CD4-positive, CD25-positive, alpha-beta regulatory T cell (primary cell): ENCODE measurements around the gene AHSA1. TPM values are rescaled to one million over a fixed set of nuclear protein-coding genes. Genes with fewer than 3 reads are reported as not detected.

Experiments
- ATAC-seq, 2 donors: fragments of 150-1000 bp; cut with Tn5 transposase; one replicate each; pipeline ENCODE4 v1.10.0; 2021; ENCODE audit warnings: low read depth in 2 of 2, moderate number of reproducible peaks in 2 of 2, moderate library complexity in 1 of 2
- DNase-seq, 3 donors: peaks; one replicate each; pipeline versions ENCODE4 v3.0.0 to v3.0.0-alpha.2; 2012 to 2022; ENCODE audit warnings: mixed read lengths in 1 of 3
- H3K27ac ChIP-seq: one replicate; pipeline ENCODE4 v1.7.0; 2013; ENCODE audit warnings: mild to moderate bottlenecking, low read length; ENCODE audit not compliant: insufficient read depth, poor library complexity, severe bottlenecking
- H3K27me3 ChIP-seq: one replicate; pipeline ENCODE4 v1.7.0; 2013; ENCODE audit warnings: low read length; ENCODE audit not compliant: control insufficient read depth, insufficient read depth
- H3K36me3 ChIP-seq: one replicate; pipeline ENCODE4 v1.7.0; 2013; ENCODE audit warnings: mild to moderate bottlenecking, low read length, moderate library complexity; ENCODE audit not compliant: control insufficient read depth, insufficient read depth
- H3K4me1 ChIP-seq: 2 replicates; pipeline ENCODE4 v1.7.0; 2013; ENCODE audit warnings: mild to moderate bottlenecking, low read length; ENCODE audit not compliant: insufficient read depth, control insufficient read depth, poor library complexity, severe bottlenecking
- H3K4me3 ChIP-seq: one replicate; pipeline ENCODE4 v1.7.0; 2013; ENCODE audit warnings: low read depth, mild to moderate bottlenecking, low read length, moderate library complexity
- H3K9me3 ChIP-seq, 2 experiments: 1 replicate in 1 of 2; 2 replicates in 1 of 2; pipeline ENCODE4 v1.7.0; 2013; ENCODE audit warnings: low read length in 2 of 2, mild to moderate bottlenecking in 1 of 2, moderate library complexity in 1 of 2; ENCODE audit not compliant: control insufficient read depth in 2 of 2
- H3K27ac Mint-ChIP-seq, 3 donors: one replicate each; pipeline ENCODE4 v1.8.0; 2020 to 2022; ENCODE audit warnings: mild to moderate bottlenecking in 3 of 3, mixed read lengths in 3 of 3, moderate library complexity in 2 of 3
- H3K27me3 Mint-ChIP-seq: one replicate; pipeline ENCODE4 v1.8.0; 2022; ENCODE audit warnings: mild to moderate bottlenecking, mixed read lengths
- H3K36me3 Mint-ChIP-seq: one replicate; pipeline ENCODE4 v1.8.0; 2020; ENCODE audit warnings: mixed read lengths
- H3K4me1 Mint-ChIP-seq, 4 donors: one replicate each; pipeline ENCODE4 v1.8.0; 2020 to 2022; ENCODE audit warnings: mixed read lengths in 4 of 4, mild to moderate bottlenecking in 1 of 4
- H3K4me3 Mint-ChIP-seq, 4 donors: one replicate each; pipeline ENCODE4 v1.8.0; 2020 to 2022; ENCODE audit warnings: mild to moderate bottlenecking in 4 of 4, mixed read lengths in 4 of 4, moderate library complexity in 3 of 4
- H3K9me3 Mint-ChIP-seq, 7 donors: one replicate each; pipeline ENCODE4 v1.8.0; 2020 to 2022; ENCODE audit warnings: mixed read lengths in 7 of 7, mild to moderate bottlenecking in 3 of 7, moderate library complexity in 2 of 7
- polyA plus RNA-seq, 4 donors: library from polyadenylated mRNA; unstranded; fragments of 300-500 nt; fragmentation: Illumina TruSeq; gene quantifications; one replicate each; pipeline ENCODE4 v1.2.3, GENCODE V29; 2021
- total RNA-seq: library from RNA; stranded (reverse); gene quantifications from one replicate; pipeline ENCODE4 v1.2.3, GENCODE V29; 2022

Gene AHSA1
- total and polyA plus RNA-seq, 5 donors from 2014 or later, result 66.9 to 134 (median 118) TPM

GRCh38 chr14:77458249-77458950, 507 bp downstream of the AHSA1 start:
- ATAC-seq, result no peak
- peaks cover 10 to 51% (median 38%) of the 10 kb centered on the region in 4 donors for H3K4me1 Mint-ChIP-seq
- H3K36me3 ChIP-seq, result peaks cover 34% of the 10 kb centered on the region
- H3K27ac Mint-ChIP-seq, result peak overlapping the region; percentile 10 to 100 (median 93)
- peaks cover 29% of the 10 kb centered on the region for H3K4me1 ChIP-seq
- DNase-seq, result peak; percentile 4 to 56 (median 25)
- H3K4me3 ChIP-seq, result peak overlapping the region; percentile 97
- no peaks in the 10 kb centered on the region for H3K27me3 ChIP-seq
- H3K27me3 Mint-ChIP-seq, result no peaks in the 10 kb centered on the region
- H3K9me3 ChIP-seq, result no peaks in the 10 kb centered on the region
- H3K36me3 Mint-ChIP-seq, result peaks cover 23% of the 10 kb centered on the region
- peak overlapping the region; percentile 97 to 100 (median 100) for H3K4me3 Mint-ChIP-seq
- H3K27ac ChIP-seq, result peak overlapping the region; percentile 87
- H3K9me3 Mint-ChIP-seq, result no peaks in the 10 kb centered on the region

GRCh38 chr14:77459072-77459723, 1.3 kb downstream of the AHSA1 start:
- no peaks in the 10 kb centered on the region for H3K27me3 Mint-ChIP-seq
- H3K36me3 ChIP-seq, result peaks cover 41% of the 10 kb centered on the region
- H3K27ac ChIP-seq, result peak overlapping the region; percentile 5
- peak; percentile 28 to 80 (median 28) for DNase-seq
- peak overlapping the region; percentile 97 to 100 (median 100) for H3K4me3 Mint-ChIP-seq
- H3K27ac Mint-ChIP-seq, result peak overlapping the region; percentile 10 to 100 (median 93)
- H3K27me3 ChIP-seq, result no peaks in the 10 kb centered on the region
- H3K4me1 Mint-ChIP-seq, result peaks cover 10 to 51% (median 37%) of the 10 kb centered on the region in 4 donors
- H3K9me3 Mint-ChIP-seq, result no peaks in the 10 kb centered on the region
- H3K4me3 ChIP-seq, result peak overlapping the region; percentile 97
- no peaks in the 10 kb centered on the region for H3K9me3 ChIP-seq
- peaks cover 26% of the 10 kb centered on the region for H3K36me3 Mint-ChIP-seq
- ATAC-seq, result no peak
- peaks cover 29% of the 10 kb centered on the region for H3K4me1 ChIP-seq

GRCh38 chr14:77467801-77468200, 9.9 kb downstream of the AHSA1 start:
- Mint-ChIP-seq H3K36me3 (peaks cover 41% of the 10 kb centered on the region), H3K4me1 (no peaks in the 10 kb centered on the region), H3K27ac (no peak overlapping the region), H3K27me3 (no peaks in the 10 kb centered on the region), H3K9me3 (no peaks in the 10 kb centered on the region), H3K4me3 (no peak overlapping the region)
- Histone ChIP-seq H3K9me3 (no peaks in the 10 kb centered on the region), H3K27me3 (no peaks in the 10 kb centered on the region), H3K27ac (no peak overlapping the region), H3K4me1 (no peaks in the 10 kb centered on the region), H3K4me3 (no peak overlapping the region), H3K36me3 (peaks cover 69% of the 10 kb centered on the region)
- ATAC-seq (no peak), DNase-seq (no peak)

- H3K27ac ChIP-seq, result no peak overlapping the region
- H3K9me3 Mint-ChIP-seq, result no peaks in the 10 kb centered on the region
- H3K27ac Mint-ChIP-seq, result no peak overlapping the region
- H3K27me3 Mint-ChIP-seq, result no peaks in the 10 kb centered on the region
- no peaks in the 10 kb centered on the region for H3K9me3 ChIP-seq
- no peaks in the 10 kb centered on the region for H3K27me3 ChIP-seq
- H3K4me3 Mint-ChIP-seq, result no peak overlapping the region
- no peaks in the 10 kb centered on the region for H3K4me1 Mint-ChIP-seq
- peaks cover 57% of the 10 kb centered on the region for H3K36me3 ChIP-seq
- ATAC-seq (no peak), DNase-seq (no peak)
- H3K4me3 ChIP-seq, result no peak overlapping the region
- no peaks in the 10 kb centered on the region for H3K4me1 ChIP-seq
- H3K36me3 Mint-ChIP-seq, result peaks cover 36% of the 10 kb centered on the region
These were observed 11.2 kb downstream of the AHSA1 start for GRCh38 chr14:77469067-77469505.

GRCh38 chr14:77469539-77469938, 11.6 kb downstream of the AHSA1 start:
- Histone ChIP-seq H3K27ac (no peak overlapping the region), H3K27me3 (no peaks in the 10 kb centered on the region), H3K4me1 (no peaks in the 10 kb centered on the region), H3K4me3 (no peak overlapping the region), H3K9me3 (no peaks in the 10 kb centered on the region), H3K36me3 (peaks cover 52% of the 10 kb centered on the region)
- DNase-seq, result no peak
- Mint-ChIP-seq H3K36me3 (peaks cover 33% of the 10 kb centered on the region), H3K4me3 (no peak overlapping the region), H3K27ac (no peak overlapping the region), H3K4me1 (no peaks in the 10 kb centered on the region), H3K27me3 (no peaks in the 10 kb centered on the region), H3K9me3 (no peaks in the 10 kb centered on the region)
- no peak for ATAC-seq

GRCh38 chr14:77470224-77470870, 12.5 kb downstream of the AHSA1 start:
- no peaks in the 10 kb centered on the region for H3K27me3 ChIP-seq
- ATAC-seq, result no peak
- H3K27ac ChIP-seq, result no peak overlapping the region
- no peak overlapping the region for H3K4me3 Mint-ChIP-seq
- H3K4me1 ChIP-seq, result no peaks in the 10 kb centered on the region
- no peak overlapping the region for H3K27ac Mint-ChIP-seq
- no peaks in the 10 kb centered on the region for H3K9me3 Mint-ChIP-seq
- peaks cover 44% of the 10 kb centered on the region for H3K36me3 ChIP-seq
- H3K4me1 Mint-ChIP-seq, result no peaks in the 10 kb centered on the region
- no peak for DNase-seq
- H3K27me3 Mint-ChIP-seq, result no peaks in the 10 kb centered on the region
- peaks cover 25% of the 10 kb centered on the region for H3K36me3 Mint-ChIP-seq
- H3K4me3 ChIP-seq, result no peak overlapping the region
- no peaks in the 10 kb centered on the region for H3K9me3 ChIP-seq

GRCh38 chr14:77473921-77474320, 16.0 kb downstream of the AHSA1 start:
- Histone ChIP-seq H3K9me3 (no peaks in the 10 kb centered on the region), H3K27ac (no peak overlapping the region), H3K4me1 (no peaks in the 10 kb centered on the region), H3K36me3 (peaks cover 9% of the 10 kb centered on the region), H3K27me3 (no peaks in the 10 kb centered on the region), H3K4me3 (no peak overlapping the region)
- no peaks in the 10 kb centered on the region for H3K4me1 Mint-ChIP-seq
- H3K27me3 Mint-ChIP-seq, result no peaks in the 10 kb centered on the region
- H3K36me3 Mint-ChIP-seq, result peaks cover 9% of the 10 kb centered on the region
- DNase-seq (no peak), ATAC-seq (no peak)
- no peaks in the 10 kb centered on the region for H3K9me3 Mint-ChIP-seq
- H3K4me3 Mint-ChIP-seq, result no peak overlapping the region
- H3K27ac Mint-ChIP-seq, result no peak overlapping the region
